Measurements from ENCODE around the gene COL15A1.

COL15A1 gene

GRCh38 chr9:98990181-98990870, 46.6 kb downstream of the COL15A1 start:
- H3K4me3 ChIP-seq (ENCODE audit: low read length): no peak overlapping the region
- DNase-seq (ENCODE audit: low read depth): no peak
- TF ChIP-seq, protein P1, sequence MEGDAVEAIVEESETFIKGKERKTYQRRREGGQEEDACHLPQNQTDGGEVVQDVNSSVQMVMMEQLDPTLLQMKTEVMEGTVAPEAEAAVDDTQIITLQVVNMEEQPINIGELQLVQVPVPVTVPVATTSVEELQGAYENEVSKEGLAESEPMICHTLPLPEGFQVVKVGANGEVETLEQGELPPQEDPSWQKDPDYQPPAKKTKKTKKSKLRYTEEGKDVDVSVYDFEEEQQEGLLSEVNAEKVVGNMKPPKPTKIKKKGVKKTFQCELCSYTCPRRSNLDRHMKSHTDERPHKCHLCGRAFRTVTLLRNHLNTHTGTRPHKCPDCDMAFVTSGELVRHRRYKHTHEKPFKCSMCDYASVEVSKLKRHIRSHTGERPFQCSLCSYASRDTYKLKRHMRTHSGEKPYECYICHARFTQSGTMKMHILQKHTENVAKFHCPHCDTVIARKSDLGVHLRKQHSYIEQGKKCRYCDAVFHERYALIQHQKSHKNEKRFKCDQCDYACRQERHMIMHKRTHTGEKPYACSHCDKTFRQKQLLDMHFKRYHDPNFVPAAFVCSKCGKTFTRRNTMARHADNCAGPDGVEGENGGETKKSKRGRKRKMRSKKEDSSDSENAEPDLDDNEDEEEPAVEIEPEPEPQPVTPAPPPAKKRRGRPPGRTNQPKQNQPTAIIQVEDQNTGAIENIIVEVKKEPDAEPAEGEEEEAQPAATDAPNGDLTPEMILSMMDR (conservative IDR thresholded peaks at IDR 0.05; ENCODE audit: low read depth, low read length): no peak

DNA sequence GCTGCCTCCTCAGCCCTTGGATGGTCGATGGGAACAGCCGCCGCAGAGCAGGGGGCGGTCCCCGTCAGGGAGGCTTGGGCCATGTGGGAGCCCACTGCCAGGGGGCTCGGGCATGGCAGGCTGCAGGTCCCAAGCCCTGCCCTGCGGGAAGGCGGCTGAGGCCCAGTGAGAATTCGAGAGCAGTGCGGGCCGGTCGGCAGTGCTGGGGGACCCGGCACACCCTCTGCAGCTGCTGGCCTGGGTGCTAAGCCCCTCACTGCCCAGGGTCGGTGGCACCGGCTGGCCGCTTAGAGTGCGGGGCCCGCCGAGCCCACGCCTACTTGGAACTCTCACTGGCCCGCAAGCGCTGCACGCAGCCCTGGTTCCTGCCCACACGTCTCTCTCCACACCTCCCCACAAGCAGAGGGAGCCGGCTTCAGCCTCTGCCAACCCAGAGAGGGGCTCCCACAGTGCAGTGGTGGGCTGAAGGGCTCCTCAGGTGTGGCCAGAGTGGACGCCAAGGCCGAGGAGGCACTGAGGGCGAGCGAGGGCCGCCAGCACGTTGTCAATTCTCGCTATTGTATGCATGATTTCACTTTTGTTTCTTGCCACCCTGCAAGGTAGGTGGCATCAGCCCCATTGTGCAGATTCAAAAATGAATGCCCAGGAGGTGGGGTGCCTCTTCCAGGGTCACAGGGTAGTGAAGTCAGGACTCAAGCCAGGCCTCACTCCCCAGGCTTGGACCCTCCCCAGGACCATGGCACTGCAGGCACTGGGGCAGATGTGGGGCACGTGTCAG, 48.6 kb downstream of the COL15A1 start:
- H3K4me3 ChIP-seq (ENCODE audit: low read length): no peak overlapping the region
- TF ChIP-seq, protein P1 (conservative IDR thresholded peaks at IDR 0.05; ENCODE audit: low read depth, low read length): no peak
- no peak for DNase-seq (ENCODE audit: low read depth)

- DNase-seq (ENCODE audit: low read depth): no peak
- H3K4me3 ChIP-seq (ENCODE audit: low read length): no peak overlapping the region
- TF ChIP-seq, protein P1 (conservative IDR thresholded peaks at IDR 0.05; ENCODE audit: low read depth, low read length): no peak
Measured at GRCh38 chr9:98992885-98993569, 49.3 kb downstream of the COL15A1 start.

DNA sequence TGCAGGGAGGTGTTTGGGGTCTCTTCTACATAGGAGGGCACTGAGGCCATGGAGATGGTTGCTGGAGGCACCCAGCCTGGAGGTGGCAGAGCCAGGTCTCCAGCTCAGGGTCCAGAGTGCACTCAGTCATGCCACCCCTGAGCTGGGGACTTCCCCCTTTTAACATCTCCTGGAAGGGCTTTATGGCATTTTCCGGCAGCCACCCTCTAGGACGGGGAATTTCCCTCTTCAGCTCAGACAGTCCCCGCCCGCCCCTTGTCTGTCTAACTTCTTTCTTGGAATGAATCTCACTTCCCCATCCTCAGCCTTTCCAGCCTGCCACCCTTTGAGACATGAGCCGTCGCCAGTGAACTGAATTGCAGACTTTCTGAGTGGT, 49.9 kb downstream of the COL15A1 start:
- no peak for DNase-seq (ENCODE audit: low read depth)
- TF ChIP-seq, protein P1 (conservative IDR thresholded peaks at IDR 0.05; ENCODE audit: low read depth, low read length): no peak

DNA sequence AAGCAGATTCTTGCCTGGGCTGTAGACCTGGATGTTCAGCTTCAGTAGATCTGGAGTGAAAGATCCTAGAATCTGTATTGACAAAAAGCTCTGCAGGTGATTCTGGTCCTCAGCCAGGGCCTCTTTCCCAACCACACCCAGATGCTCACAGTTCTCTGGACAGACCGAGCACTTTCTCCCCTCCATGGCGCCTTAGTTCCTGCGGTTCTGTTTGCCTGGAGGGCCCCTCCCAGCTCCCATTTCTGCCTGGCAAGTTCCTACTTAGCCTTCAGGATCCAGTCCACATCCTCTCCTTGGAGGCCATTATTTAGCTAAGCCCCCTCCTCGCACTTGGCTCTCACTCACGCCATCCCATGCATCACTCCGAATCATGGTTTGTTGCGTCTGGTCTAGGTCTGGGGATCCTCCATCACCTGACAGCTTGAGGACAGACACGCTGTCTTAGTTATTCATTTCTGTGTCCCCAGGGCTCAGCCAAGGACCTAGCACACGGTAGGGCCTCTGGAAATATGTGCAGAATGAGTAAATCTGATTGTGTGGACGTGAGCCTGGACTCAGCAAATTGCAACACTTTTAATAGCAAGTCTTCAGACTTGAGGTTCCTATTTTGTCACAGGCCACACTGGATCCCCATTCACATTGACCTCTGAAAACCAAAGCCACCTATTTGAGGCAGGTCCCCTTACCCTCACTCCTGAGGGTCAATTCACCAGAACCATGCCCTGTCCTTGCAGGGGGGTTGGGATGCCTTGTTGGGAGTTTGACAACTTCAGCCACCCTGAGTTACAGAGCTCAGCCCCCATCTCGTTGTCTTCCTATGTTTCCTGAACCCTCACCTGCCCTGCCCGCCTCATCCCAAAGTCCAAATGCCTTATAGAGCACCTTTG, 50.7 kb downstream of the COL15A1 start:
- no peak for DNase-seq (ENCODE audit: low read depth)
- no peak overlapping the region for H3K4me3 ChIP-seq (ENCODE audit: low read length)
- TF ChIP-seq, protein P1 (conservative IDR thresholded peaks at IDR 0.05; ENCODE audit: low read depth, low read length): no peak

More for the DNA sequence above, 49.9 kb downstream of the COL15A1 start:
- H3K4me3 ChIP-seq (ENCODE audit: low read length): no peak overlapping the region

DNA sequence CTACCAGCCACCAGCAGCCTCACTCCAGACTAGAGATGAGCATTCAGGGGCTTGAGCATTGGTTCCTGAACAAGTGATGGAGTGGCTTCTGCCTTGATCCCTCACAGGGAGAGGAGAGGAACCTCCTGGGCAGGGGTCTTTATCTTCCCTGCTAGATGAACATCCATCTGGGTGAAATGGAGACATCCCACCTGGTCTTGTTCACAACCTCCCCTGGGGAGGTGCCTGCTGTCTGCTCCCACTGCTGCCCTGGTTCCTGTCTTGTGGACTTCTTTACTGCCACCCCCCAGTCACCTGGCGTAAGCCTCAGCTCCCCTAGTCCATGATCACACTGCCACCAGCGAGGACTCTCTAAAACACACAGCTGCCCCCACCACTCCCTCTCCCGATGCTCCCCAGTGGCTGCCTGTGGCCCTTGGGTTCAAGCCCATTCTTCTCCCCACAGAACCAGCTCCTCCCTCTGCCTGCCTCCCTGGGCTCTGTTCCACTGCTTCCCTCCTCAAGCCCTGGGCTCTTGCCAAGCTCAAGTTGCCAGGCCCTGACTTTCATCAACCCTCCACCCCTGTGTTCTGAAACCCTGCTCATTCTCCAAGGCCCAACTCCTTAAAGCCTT, 51.5 kb downstream of the COL15A1 start:
- H3K4me3 ChIP-seq (ENCODE audit: low read length): no peak overlapping the region
- TF ChIP-seq, protein P1 (conservative IDR thresholded peaks at IDR 0.05; ENCODE audit: low read depth, low read length): no peak
- DNase-seq (ENCODE audit: low read depth): no peak

Measured in retinal pigment epithelial cell (primary cell).